Naive thymus-derived CD4-positive, alpha-beta T cell (primary cell): ENCODE measurements around the gene URGCP. TPM values are rescaled to one million over a fixed set of nuclear protein-coding genes. Genes with fewer than 3 reads are reported as not detected.
A peak's percentile ranks its signal among the peaks of the same experiment; 100 is the strongest.

Experiments used
- ATAC-seq: fragments of 150-1000 bp; cut with Tn5 transposase; 2 replicates; pipeline ENCODE4 v1.10.0; 2021; ENCODE audit warnings: mild to moderate bottlenecking, moderate library complexity
- CTCF ChIA-PET: fragments of 350-600 bp; sonication (Branson Sonifier 250); formaldehyde crosslinking; loops from one replicate; lab custom pipeline; 2021; ENCODE audit warnings: antibody characterized with exemption; lab: Charles Lee
- POLR2A ChIA-PET: fragments of 350-600 bp; sonication (Branson Sonifier 250); formaldehyde crosslinking; loops from one replicate; lab custom pipeline; 2021; ENCODE audit warnings: antibody characterized with exemption, inconsistent platforms; lab: Charles Lee
- DNase-seq, 9 donors: peaks; one replicate each; pipeline versions ENCODE4 v3.0.0 to v3.0.0-alpha.2; 2020 to 2022; ENCODE audit warnings: mixed read lengths in 1 of 9
- H3K27ac ChIP-seq: one replicate; pipeline ENCODE4 v1.7.0; 2013; ENCODE audit warnings: mild to moderate bottlenecking, low read depth, low read length, moderate library complexity
- H3K27me3 ChIP-seq, 2 donors: one replicate each; pipeline ENCODE4 v1.7.0; 2013; ENCODE audit warnings: low read length in 2 of 2, mild to moderate bottlenecking in 2 of 2, moderate library complexity in 2 of 2; ENCODE audit not compliant: control insufficient read depth in 2 of 2, insufficient read depth in 2 of 2
- H3K36me3 ChIP-seq, 3 experiments: 1 replicate in 2 of 3; 2 replicates in 1 of 3; pipeline ENCODE4 v1.7.0; 2013; ENCODE audit warnings: low read length in 3 of 3, mild to moderate bottlenecking in 3 of 3, moderate library complexity in 1 of 3; ENCODE audit not compliant: insufficient read depth in 3 of 3, control insufficient read depth in 2 of 3
- H3K4me1 ChIP-seq, 2 donors: one replicate each; pipeline ENCODE4 v1.7.0; 2013; ENCODE audit warnings: low read length in 2 of 2, mild to moderate bottlenecking in 2 of 2, moderate library complexity in 1 of 2; ENCODE audit not compliant: control insufficient read depth in 2 of 2, insufficient read depth in 2 of 2
- H3K4me3 ChIP-seq: 2 replicates; pipeline ENCODE4 v1.7.0; 2013; ENCODE audit warnings: mild to moderate bottlenecking, low read length
- H3K9me3 ChIP-seq, 3 experiments: 1 replicate in 2 of 3; 2 replicates in 1 of 3; pipeline ENCODE4 v1.7.0; 2013; ENCODE audit warnings: low read length in 3 of 3; ENCODE audit not compliant: control insufficient read depth in 2 of 3
- H3K27ac Mint-ChIP-seq, 9 donors: one replicate each; pipeline ENCODE4 v1.8.0; 2020 to 2022; ENCODE audit warnings: mixed read lengths in 9 of 9, mild to moderate bottlenecking in 8 of 9, moderate library complexity in 5 of 9, inconsistent platforms in 2 of 9
- H3K27me3 Mint-ChIP-seq, 5 donors: one replicate each; pipeline ENCODE4 v1.8.0; 2021 to 2022; ENCODE audit warnings: mixed read lengths in 5 of 5, mild to moderate bottlenecking in 1 of 5
- H3K36me3 Mint-ChIP-seq, 5 donors: one replicate each; pipeline ENCODE4 v1.8.0; 2020 to 2022; ENCODE audit warnings: mixed read lengths in 5 of 5, mild to moderate bottlenecking in 3 of 5, inconsistent platforms in 1 of 5
- H3K4me1 Mint-ChIP-seq, 7 donors: one replicate each; pipeline ENCODE4 v1.8.0; 2020 to 2022; ENCODE audit warnings: mixed read lengths in 7 of 7, mild to moderate bottlenecking in 3 of 7, inconsistent platforms in 1 of 7
- H3K4me3 Mint-ChIP-seq, 10 donors: one replicate each; pipeline ENCODE4 v1.8.0; 2020 to 2022; ENCODE audit warnings: mild to moderate bottlenecking in 10 of 10, mixed read lengths in 10 of 10, moderate library complexity in 6 of 10, inconsistent platforms in 2 of 10
- H3K9me3 Mint-ChIP-seq, 11 donors: one replicate each; pipeline ENCODE4 v1.8.0; 2020 to 2022; ENCODE audit warnings: mixed read lengths in 11 of 11, mild to moderate bottlenecking in 4 of 11, inconsistent platforms in 1 of 11, moderate library complexity in 1 of 11
- intact Hi-C, 2 donors: fragments of 100-400 bp; cut with micrococcal nuclease; formaldehyde crosslinking; loops; one replicate each; pipeline ENCODE4 v1.15.1; 2023
- polyA plus RNA-seq, 2 donors: library from polyadenylated mRNA; unstranded; fragments of 300-500 nt; fragmentation: Illumina TruSeq; gene quantifications; one replicate each; pipeline ENCODE4 v1.2.3, GENCODE V29; 2021
- total RNA-seq, 6 experiments: library from RNA in 5 of 6; stranded (reverse) in 5 of 6; gene quantifications; 1 replicate in 5 of 6; 2 replicates in 1 of 6; pipeline ENCODE4 v1.2.3 and lab custom pipeline; 2021 to 2026

The URGCP gene
- total and polyA plus RNA-seq, 7 experiments from 2014 or later: 20.0 to 40.6 (median 26.8) TPM

DNA sequence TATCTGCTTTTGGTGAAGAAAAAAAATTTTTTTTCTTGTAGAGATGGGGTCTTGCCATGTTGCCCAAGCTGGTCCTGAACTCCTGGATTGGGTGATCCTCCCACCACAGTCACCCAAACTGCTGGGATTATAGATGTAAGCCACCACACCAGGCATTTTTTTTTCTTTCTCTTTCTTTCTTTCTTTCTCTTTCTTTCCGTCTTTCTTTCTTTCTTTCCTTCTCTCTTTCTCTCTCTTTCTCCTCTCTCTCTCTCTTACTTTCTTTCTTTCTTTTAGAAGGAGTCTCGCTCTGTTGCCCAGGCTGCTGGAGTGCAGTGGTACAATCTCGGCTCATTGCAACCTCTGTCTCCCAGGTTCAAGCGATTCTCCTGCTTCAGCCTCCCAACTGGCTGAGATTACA is 16.3 kb upstream of the URGCP start:
- H3K36me3 Mint-ChIP-seq: peaks cover 0 to 32% (median 9%) of the 10 kb centered on the region in 5 donors
- intact Hi-C loops: loop anchor here in 1 of 2 donors (10.0 kb wide), 1 partner anchor 268 kb away; no protein-coding TSS in a partner anchor
- no peaks in the 10 kb centered on the region for H3K27me3 Mint-ChIP-seq
- DNase-seq (no peak), ATAC-seq (no peak)
- H3K4me3 Mint-ChIP-seq: no peak overlapping the region
- Histone ChIP-seq H3K4me3 (no peak overlapping the region), H3K9me3 (no peaks in the 10 kb centered on the region), H3K36me3 (peaks cover 0 to 9% (median 0%) of the 10 kb centered on the region in 3 experiments), H3K27ac (no peak overlapping the region), H3K4me1 (peaks cover 6 to 16% of the 10 kb centered on the region in 2 donors), H3K27me3 (no peaks in the 10 kb centered on the region)
- H3K4me1 Mint-ChIP-seq: peaks cover 13 to 57% (median 31%) of the 10 kb centered on the region in 7 donors
- ChIA-PET POLR2A (no interaction called here), CTCF (no interaction called here)
- no peak overlapping the region for H3K27ac Mint-ChIP-seq
- no peaks in the 10 kb centered on the region for H3K9me3 Mint-ChIP-seq

DNA sequence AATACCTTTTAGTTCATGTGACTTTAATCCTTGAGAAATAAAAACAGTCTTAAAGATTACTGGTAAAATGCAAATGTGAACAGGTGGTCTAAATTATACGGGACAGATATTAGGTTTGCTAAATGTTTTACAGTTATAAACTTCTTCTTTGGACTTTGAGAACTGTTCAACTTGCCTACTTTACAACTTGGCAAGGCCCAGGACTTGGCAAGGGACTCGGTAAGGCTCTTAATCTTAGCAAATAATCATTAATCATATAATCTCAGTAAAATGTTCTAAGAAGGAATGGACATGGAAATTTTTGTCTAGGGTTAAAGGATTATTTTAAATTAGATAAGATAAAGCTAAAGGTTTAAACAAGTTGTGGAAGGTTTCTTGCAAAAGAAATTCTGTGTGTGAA is 15.0 kb upstream of the URGCP start:
- Mint-ChIP-seq H3K4me1 (peaks cover 10 to 46% (median 22%) of the 10 kb centered on the region in 7 donors), H3K27me3 (no peaks in the 10 kb centered on the region), H3K4me3 (no peak overlapping the region), H3K9me3 (no peaks in the 10 kb centered on the region), H3K27ac (no peak overlapping the region), H3K36me3 (peaks cover 0 to 36% (median 6%) of the 10 kb centered on the region in 5 donors)
- intact Hi-C loops: loop anchor here in 1 of 2 donors (10.0 kb wide), 1 partner anchor 267 kb away; no protein-coding TSS in a partner anchor
- CTCF ChIA-PET: interaction anchor here (0.6 kb wide), 1 partner anchor 378 kb away, joined by 3 read pairs; no protein-coding TSS in a partner anchor
- DNase-seq: no peak
- Histone ChIP-seq H3K4me3 (no peak overlapping the region), H3K27me3 (no peaks in the 10 kb centered on the region), H3K9me3 (no peaks in the 10 kb centered on the region), H3K4me1 (peaks cover 0 to 10% of the 10 kb centered on the region in 2 donors), H3K27ac (no peak overlapping the region), H3K36me3 (peaks cover 0 to 9% (median 0%) of the 10 kb centered on the region in 3 experiments)
- POLR2A ChIA-PET: interaction anchor here (0.6 kb wide), 3 partner anchors 10 to 913 kb away, joined by 3 read pairs; no protein-coding TSS in a partner anchor
- ATAC-seq: no peak

DNA sequence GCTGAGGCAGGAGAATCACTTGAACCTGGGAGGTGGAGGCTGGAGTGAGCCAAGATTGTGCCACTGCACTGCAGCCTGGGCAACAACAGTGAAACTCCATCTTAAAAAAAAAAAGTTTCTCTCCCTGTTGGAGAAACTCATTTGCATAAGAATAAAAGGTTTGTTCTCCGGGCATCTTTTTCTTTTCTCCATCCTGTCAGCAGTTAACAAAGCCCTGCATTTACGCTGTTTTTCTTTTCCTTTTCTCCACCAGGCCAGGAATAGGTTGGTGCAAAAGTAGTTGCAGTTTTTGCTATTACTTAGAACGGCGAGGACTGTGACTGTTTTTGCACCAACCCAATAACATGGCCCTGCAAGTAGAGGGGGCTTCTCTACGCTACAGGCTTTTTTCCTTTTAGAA is 9.5 kb upstream of the URGCP start:
- Mint-ChIP-seq H3K4me3 (no peak overlapping the region), H3K4me1 (peaks cover 0 to 12% (median 1%) of the 10 kb centered on the region in 7 donors), H3K9me3 (peaks cover 0 to 5% (median 0%) of the 10 kb centered on the region in 11 donors), H3K36me3 (peaks cover 0 to 23% (median 7%) of the 10 kb centered on the region in 5 donors), H3K27ac (no peak overlapping the region), H3K27me3 (no peaks in the 10 kb centered on the region)
- ChIA-PET POLR2A (no interaction called here), CTCF (no interaction called here)
- Histone ChIP-seq H3K4me3 (no peak overlapping the region), H3K27ac (no peak overlapping the region), H3K36me3 (peaks cover 0 to 9% (median 0%) of the 10 kb centered on the region in 3 experiments), H3K4me1 (no peaks in the 10 kb centered on the region), H3K27me3 (no peaks in the 10 kb centered on the region), H3K9me3 (no peaks in the 10 kb centered on the region)
- intact Hi-C loops: no loop called here
- ATAC-seq (no peak), DNase-seq (no peak)

DNA sequence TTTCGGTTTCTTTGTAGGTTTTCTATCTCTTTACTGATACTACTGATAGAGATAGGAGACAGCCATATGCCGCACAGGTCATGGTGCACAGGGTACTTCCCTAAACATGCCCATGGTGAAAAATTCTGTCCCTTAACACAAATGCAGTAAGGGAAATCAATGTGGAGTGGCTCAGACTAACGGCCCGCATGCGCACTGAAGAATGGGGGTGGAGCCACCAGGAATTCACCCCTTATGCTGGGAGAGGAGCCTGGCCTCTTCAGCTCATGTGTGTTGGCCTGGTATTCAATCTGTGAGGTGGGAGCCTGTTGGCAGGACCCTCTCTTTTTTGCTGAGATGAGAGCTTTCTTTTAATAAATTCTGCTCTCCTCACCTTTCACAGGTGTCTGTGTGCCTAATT is 8.4 kb upstream of the URGCP start:
- H3K27ac Mint-ChIP-seq: no peak overlapping the region
- no peaks in the 10 kb centered on the region for H3K9me3 ChIP-seq
- no peaks in the 10 kb centered on the region for H3K27me3 Mint-ChIP-seq
- intact Hi-C loops: no loop called here
- ChIA-PET POLR2A (no interaction called here), CTCF (no interaction called here)
- no peak overlapping the region for H3K27ac ChIP-seq
- DNase-seq (no peak), ATAC-seq (no peak)
- no peak overlapping the region for H3K4me3 ChIP-seq
- no peaks in the 10 kb centered on the region for H3K27me3 ChIP-seq
- peaks cover 0 to 9% (median 1%) of the 10 kb centered on the region in 7 donors for H3K4me1 Mint-ChIP-seq
- H3K36me3 ChIP-seq: peaks cover 0 to 8% (median 0%) of the 10 kb centered on the region in 3 experiments
- H3K4me1 ChIP-seq: no peaks in the 10 kb centered on the region
- H3K36me3 Mint-ChIP-seq: peaks cover 0 to 17% (median 4%) of the 10 kb centered on the region in 5 donors
- H3K4me3 Mint-ChIP-seq: no peak overlapping the region
- H3K9me3 Mint-ChIP-seq: peaks cover 0 to 5% (median 0%) of the 10 kb centered on the region in 11 donors

DNA sequence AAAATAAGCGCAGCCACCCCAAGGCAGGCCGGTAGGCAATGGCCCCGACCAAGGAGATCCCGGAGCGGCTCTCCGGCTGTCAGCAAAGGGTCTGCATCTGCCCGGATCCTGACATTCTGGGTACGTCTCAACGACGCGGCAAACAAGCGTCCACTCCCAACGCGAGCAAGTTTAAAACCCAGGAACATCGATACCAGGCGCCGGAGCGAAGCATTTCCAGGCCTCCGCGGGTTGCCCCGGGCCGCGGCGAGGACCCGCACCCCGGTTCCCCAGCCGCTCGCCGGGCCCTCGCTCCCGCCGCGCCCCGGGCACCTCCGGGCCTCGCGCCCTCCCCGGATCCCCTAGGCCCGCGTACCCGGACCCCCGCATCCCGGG is 453 bp downstream of the URGCP start:
- Mint-ChIP-seq H3K9me3 (no peaks in the 10 kb centered on the region), H3K27ac (peak overlapping the region; percentile 92 to 97 (median 96)), H3K4me3 (peak overlapping the region; percentile 91 to 97 (median 95)), H3K36me3 (peaks cover 0 to 6% (median 3%) of the 10 kb centered on the region in 5 donors), H3K4me1 (peaks cover 21 to 58% (median 42%) of the 10 kb centered on the region in 7 donors), H3K27me3 (no peaks in the 10 kb centered on the region)
- Histone ChIP-seq H3K27ac (peak overlapping the region; percentile 78), H3K4me3 (peak overlapping the region; percentile 74), H3K36me3 (no peaks in the 10 kb centered on the region), H3K4me1 (peaks cover 18 to 22% of the 10 kb centered on the region in 2 donors), H3K9me3 (no peaks in the 10 kb centered on the region), H3K27me3 (no peaks in the 10 kb centered on the region)
- DNase-seq: peak; percentile 5 to 44 (median 27)
- intact Hi-C loops: loop anchor here (1.0 kb wide), 2 partner anchors 20 to 37 kb away; partner anchors contain the start of genes MRPS24 (in 2 of the 2) and UBE2D4 (in 2 of the 2)
- POLR2A ChIA-PET: interaction anchor here (0.6 kb wide), 1 partner anchor 39 kb away, joined by 4 read pairs; no protein-coding TSS in a partner anchor
- CTCF ChIA-PET: no interaction called here
- ATAC-seq: peak; percentile 52

DNA sequence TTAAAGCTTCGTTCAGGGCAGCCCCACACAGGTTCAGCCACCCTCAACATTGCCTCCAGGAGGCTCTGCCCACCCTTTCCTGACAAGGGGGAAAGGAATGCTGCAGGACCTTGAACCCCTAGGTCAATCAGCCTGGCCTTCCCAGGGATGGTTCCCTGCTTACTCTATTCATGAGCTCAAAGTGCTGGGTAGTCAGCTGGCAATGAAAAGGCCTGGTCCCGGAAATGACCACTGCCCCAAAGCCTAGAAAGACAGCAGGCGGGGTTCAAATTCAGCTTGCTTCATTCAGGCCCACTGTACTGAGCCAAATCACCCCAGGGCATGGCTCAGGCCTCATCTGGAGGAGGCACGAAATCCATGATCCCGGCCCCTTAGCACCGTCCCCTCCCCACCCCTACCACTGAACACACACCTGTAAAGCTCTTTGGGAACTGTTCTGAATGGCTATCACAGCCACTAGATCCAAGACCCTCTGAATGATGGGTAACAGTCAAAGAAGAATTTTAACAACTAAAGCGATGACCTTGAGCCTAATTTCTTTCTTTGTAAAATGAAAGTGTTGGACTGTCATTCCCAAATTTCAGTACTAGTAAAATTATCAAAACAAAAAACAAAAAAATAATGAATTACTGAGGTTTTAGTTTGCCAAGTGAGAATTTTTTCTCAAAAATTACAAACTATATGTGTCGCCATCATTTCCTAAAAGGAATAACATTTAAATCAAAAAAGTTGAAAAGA is 1.0 kb downstream of the URGCP start:
- peak overlapping the region; percentile 92 to 97 (median 96) for H3K27ac Mint-ChIP-seq
- no peaks in the 10 kb centered on the region for H3K9me3 Mint-ChIP-seq
- DNase-seq (no peak), ATAC-seq (no peak)
- peak overlapping the region; percentile 91 to 97 (median 95) for H3K4me3 Mint-ChIP-seq
- Histone ChIP-seq H3K4me3 (peak overlapping the region; percentile 74), H3K27ac (peak overlapping the region; percentile 78), H3K4me1 (peaks cover 18 to 22% of the 10 kb centered on the region in 2 donors), H3K9me3 (no peaks in the 10 kb centered on the region), H3K36me3 (no peaks in the 10 kb centered on the region), H3K27me3 (no peaks in the 10 kb centered on the region)
- POLR2A ChIA-PET: interaction anchor here (0.6 to 2.0 kb wide), 4 partner anchors 19 to 205 kb away, joined by 4 to 6 read pairs (median 5); partner anchors contain the start of gene UBE2D4
- intact Hi-C loops: no loop called here
- no peaks in the 10 kb centered on the region for H3K27me3 Mint-ChIP-seq
- peaks cover 21 to 58% (median 42%) of the 10 kb centered on the region in 7 donors for H3K4me1 Mint-ChIP-seq
- CTCF ChIA-PET: interaction anchor here (0.6 kb wide), 1 partner anchor 798 kb away, joined by 6 read pairs; no protein-coding TSS in a partner anchor
- peaks cover 0 to 6% (median 3%) of the 10 kb centered on the region in 5 donors for H3K36me3 Mint-ChIP-seq
